Limb (tissue), 2 donors: ENCODE data around the gene KCNH8.

ENCODE experiments used
- DNase-seq, 2 donors: peaks; one replicate each; pipeline ENCODE4 v3.0.0-alpha.2; 2016; ENCODE audit errors: extremely low spot score in 2 of 2

KCNH8 gene

GRCh38 chr3:19250959-19251610 is 102.8 kb downstream of the KCNH8 start:
- no peak for DNase-seq

GRCh38 chr3:19254189-19254588 is 105.9 kb downstream of the KCNH8 start:
- no peak for DNase-seq

- DNase-seq: no peak
Measured at GRCh38 chr3:19254784-19255338, 106.6 kb downstream of the KCNH8 start.

GRCh38 chr3:19256313-19256712 is 108.0 kb downstream of the KCNH8 start:
- DNase-seq: no peak

- no peak for DNase-seq
Measured at GRCh38 chr3:19263606-19264005, 115.3 kb downstream of the KCNH8 start.

GRCh38 chr3:19264424-19264823 is 116.1 kb downstream of the KCNH8 start:
- DNase-seq: no peak

- DNase-seq: no peak
Measured at GRCh38 chr3:19267040-19267439, 118.7 kb downstream of the KCNH8 start.

- no peak for DNase-seq
Measured at GRCh38 chr3:19270481-19270880, 122.2 kb downstream of the KCNH8 start.

GRCh38 chr3:19272296-19272695 is 124.0 kb downstream of the KCNH8 start:
- DNase-seq: no peak

- no peak for DNase-seq
Measured at GRCh38 chr3:19273091-19273490, 124.8 kb downstream of the KCNH8 start.

GRCh38 chr3:19274576-19274975 is 126.3 kb downstream of the KCNH8 start:
- DNase-seq: no peak

- DNase-seq: no peak
Measured at GRCh38 chr3:19284974-19285373, 136.7 kb downstream of the KCNH8 start.

- no peak for DNase-seq
Measured at GRCh38 chr3:19293295-19293694, 145.0 kb downstream of the KCNH8 start.

- no peak for DNase-seq
Measured at GRCh38 chr3:19295208-19295607, 146.9 kb downstream of the KCNH8 start.

GRCh38 chr3:19331931-19332330 is 183.6 kb downstream of the KCNH8 start:
- DNase-seq: no peak

GRCh38 chr3:19334120-19334519 is 185.8 kb downstream of the KCNH8 start:
- no peak for DNase-seq

GRCh38 chr3:19338769-19339168 is 190.5 kb downstream of the KCNH8 start:
- DNase-seq: no peak

GRCh38 chr3:19342389-19342788 is 194.1 kb downstream of the KCNH8 start:
- no peak for DNase-seq

GRCh38 chr3:19346759-19347158 is 198.4 kb downstream of the KCNH8 start:
- DNase-seq: no peak

- DNase-seq: no peak
Measured at GRCh38 chr3:19347671-19348070, 199.4 kb downstream of the KCNH8 start.

GRCh38 chr3:19348500-19348899 is 200.2 kb downstream of the KCNH8 start:
- no peak for DNase-seq

GRCh38 chr3:19348941-19349564 is 200.7 kb downstream of the KCNH8 start:
- peak in 1 of 2 donors; percentile 48 for DNase-seq

GRCh38 chr3:19357947-19358346 is 209.6 kb downstream of the KCNH8 start:
- DNase-seq: no peak
